GM23338 (cell line): ENCODE measurements around the gene NDUFB11.

Experiments used
- CREB1 ChIP-seq: fragments of 250-450 bp; sonication (Bioruptor Pico); IDR thresholded peaks from 2 replicates; pipeline ENCODE4 v1.5.0; 2020; ENCODE audit warnings: low read depth, mild to moderate bottlenecking, moderate library complexity
- EZH2phosphoT487 ChIP-seq: fragments of 200-600 bp; sonication (generic); IDR thresholded peaks from one replicate; pipeline ENCODE4 v1.8.1; 2018; ENCODE audit warnings: antibody characterized with exemption; ENCODE audit not compliant: unreplicated experiment
- NANOG ChIP-seq: IDR thresholded peaks from 2 replicates; pipeline ENCODE4 v1.6.1; 2016; ENCODE audit warnings: antibody characterized with exemption, borderline replicate concordance
- POLR2AphosphoS5 ChIP-seq: IDR thresholded peaks from 2 replicates; pipeline ENCODE4 v1.6.1; 2016; ENCODE audit warnings: antibody characterized with exemption, low read depth
- ZNF331 ChIP-seq: fragments of 250-450 bp; sonication (Bioruptor Pico); IDR thresholded peaks from 2 replicates; pipeline ENCODE4 v1.5.0; 2020; ENCODE audit warnings: low read depth, mild to moderate bottlenecking, moderate library complexity
- TF ChIP-seq, protein P1 (sequence below), 2 experiments: fragments of 200-600 bp in 1 of 2; sonication (generic) in 1 of 2; conservative IDR thresholded peaks; 2 replicates each; pipeline versions ENCODE4 v1.5.1 to v1.6.1; 2016 to 2017; ENCODE audit warnings: antibody characterized with exemption in 2 of 2, low read depth in 2 of 2, mild to moderate bottlenecking in 2 of 2, moderate library complexity in 1 of 2

GRCh38 chrX:47129157-47129898 lies 15.2 kb downstream of the NDUFB11 start:
- TF ChIP-seq, protein P1, sequence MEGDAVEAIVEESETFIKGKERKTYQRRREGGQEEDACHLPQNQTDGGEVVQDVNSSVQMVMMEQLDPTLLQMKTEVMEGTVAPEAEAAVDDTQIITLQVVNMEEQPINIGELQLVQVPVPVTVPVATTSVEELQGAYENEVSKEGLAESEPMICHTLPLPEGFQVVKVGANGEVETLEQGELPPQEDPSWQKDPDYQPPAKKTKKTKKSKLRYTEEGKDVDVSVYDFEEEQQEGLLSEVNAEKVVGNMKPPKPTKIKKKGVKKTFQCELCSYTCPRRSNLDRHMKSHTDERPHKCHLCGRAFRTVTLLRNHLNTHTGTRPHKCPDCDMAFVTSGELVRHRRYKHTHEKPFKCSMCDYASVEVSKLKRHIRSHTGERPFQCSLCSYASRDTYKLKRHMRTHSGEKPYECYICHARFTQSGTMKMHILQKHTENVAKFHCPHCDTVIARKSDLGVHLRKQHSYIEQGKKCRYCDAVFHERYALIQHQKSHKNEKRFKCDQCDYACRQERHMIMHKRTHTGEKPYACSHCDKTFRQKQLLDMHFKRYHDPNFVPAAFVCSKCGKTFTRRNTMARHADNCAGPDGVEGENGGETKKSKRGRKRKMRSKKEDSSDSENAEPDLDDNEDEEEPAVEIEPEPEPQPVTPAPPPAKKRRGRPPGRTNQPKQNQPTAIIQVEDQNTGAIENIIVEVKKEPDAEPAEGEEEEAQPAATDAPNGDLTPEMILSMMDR (conservative IDR thresholded peaks at IDR 0.05; ENCODE audit: low read depth in 2 of 2): no peak
- no peak for TF ChIP-seq ZNF331 (CRISPR knock-in tag)
- no peak for TF ChIP-seq EZH2phosphoT487
- TF ChIP-seq CREB1 (CRISPR knock-in tag): peak; percentile 63
- TF ChIP-seq NANOG: no peak
- no peak for TF ChIP-seq POLR2AphosphoS5
